ENCODE measurements around the gene NOS1AP. TPM values are rescaled to one million over a fixed set of nuclear protein-coding genes. Genes with fewer than 3 reads are reported as not detected.

The NOS1AP gene
- total RNA-seq, 1 experiment from 2014 or later, result 5.3 TPM

DNA sequence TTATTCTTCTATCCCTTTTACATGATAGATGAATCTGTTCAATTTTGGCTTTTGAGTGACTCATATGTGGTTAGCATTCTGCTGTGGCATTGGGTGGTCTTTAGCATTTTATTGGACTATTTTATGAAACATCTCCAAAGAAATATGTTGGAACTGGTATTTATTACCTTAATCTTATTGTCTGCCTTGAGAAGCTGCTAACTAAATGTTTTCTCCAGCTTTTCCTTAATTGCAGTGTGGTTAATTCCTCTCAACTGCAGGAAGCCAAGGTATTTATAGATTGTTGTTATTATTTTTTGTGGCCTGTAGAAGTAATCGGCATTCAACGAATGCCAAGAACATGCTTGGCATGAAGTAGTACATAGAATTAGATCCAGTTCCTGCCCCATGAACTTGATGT, 64.1 kb downstream of the NOS1AP start (continued):
- TF ChIP-seq, protein P1, sequence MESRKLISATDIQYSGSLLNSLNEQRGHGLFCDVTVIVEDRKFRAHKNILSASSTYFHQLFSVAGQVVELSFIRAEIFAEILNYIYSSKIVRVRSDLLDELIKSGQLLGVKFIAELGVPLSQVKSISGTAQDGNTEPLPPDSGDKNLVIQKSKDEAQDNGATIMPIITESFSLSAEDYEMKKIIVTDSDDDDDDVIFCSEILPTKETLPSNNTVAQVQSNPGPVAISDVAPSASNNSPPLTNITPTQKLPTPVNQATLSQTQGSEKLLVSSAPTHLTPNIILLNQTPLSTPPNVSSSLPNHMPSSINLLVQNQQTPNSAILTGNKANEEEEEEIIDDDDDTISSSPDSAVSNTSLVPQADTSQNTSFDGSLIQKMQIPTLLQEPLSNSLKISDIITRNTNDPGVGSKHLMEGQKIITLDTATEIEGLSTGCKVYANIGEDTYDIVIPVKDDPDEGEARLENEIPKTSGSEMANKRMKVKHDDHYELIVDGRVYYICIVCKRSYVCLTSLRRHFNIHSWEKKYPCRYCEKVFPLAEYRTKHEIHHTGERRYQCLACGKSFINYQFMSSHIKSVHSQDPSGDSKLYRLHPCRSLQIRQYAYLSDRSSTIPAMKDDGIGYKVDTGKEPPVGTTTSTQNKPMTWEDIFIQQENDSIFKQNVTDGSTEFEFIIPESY (IDR thresholded peaks at IDR 0.05; ENCODE audit: extremely low read depth, insufficient replicate concordance, low read length), result no peak

DNA sequence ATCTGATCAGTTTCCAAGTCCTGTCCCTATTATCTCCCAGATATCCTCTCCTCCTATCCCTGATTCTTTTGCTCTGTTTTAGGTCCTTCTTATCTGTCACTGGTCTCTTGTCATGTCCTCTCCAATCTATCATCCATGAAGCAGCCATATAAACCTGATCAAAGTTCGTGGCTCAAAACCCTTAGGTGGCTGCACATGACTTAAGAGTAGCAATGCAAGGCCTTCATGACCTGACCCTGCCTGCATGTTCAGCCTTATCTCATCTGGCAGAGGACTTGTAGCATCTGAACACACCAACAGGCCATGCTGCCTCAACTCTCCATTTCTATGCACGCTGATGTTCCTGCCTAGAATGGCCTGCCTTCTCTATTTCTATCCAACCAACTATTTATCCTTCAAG, 65.2 kb downstream of the NOS1AP start:
- ATAC-seq (no peak), DNase-seq (ENCODE audit: low read depth, low spot score) (no peak)
- H3K9me2 ChIP-seq (ENCODE audit: insufficient read depth), result no peaks in the 10 kb centered on the region
- no peak overlapping the region for H3K9ac ChIP-seq (ENCODE audit: low read length)
- ChIA-PET RAD21 (ENCODE audit: low non-redundant PET in 1 of 2, low total read pairs in 2 of 2, uncharacterized antibody in 2 of 2, unreplicated experiment in 2 of 2) (no interaction called here), POLR2A (no interaction called here), CTCF (no interaction called here)
- no peaks in the 10 kb centered on the region for H3K27me3 ChIP-seq (ENCODE audit: insufficient read depth, low read length)
- peaks cover 62 to 81% of the 10 kb centered on the region in 2 experiments for H3K4me1 ChIP-seq (ENCODE audit: control insufficient read depth in 1 of 2, insufficient read depth in 2 of 2, low read length in 2 of 2)
- H3K4me3 ChIP-seq (replicated peaks in 1 of 2; ENCODE audit: low read depth in 1 of 2, low read length in 2 of 2), result no peak overlapping the region
- no peaks in the 10 kb centered on the region for H3K79me2 ChIP-seq (ENCODE audit: insufficient read depth, low read length)
- H4K20me1 ChIP-seq (ENCODE audit: insufficient read depth), result no peaks in the 10 kb centered on the region
- no peak overlapping the region for H3K27ac ChIP-seq (ENCODE audit: low read depth, low read length)
- H3K9me3 ChIP-seq (ENCODE audit: control insufficient read depth in 1 of 2, insufficient read depth in 1 of 2, low read depth in 1 of 2, low read length in 2 of 2), result no peaks in the 10 kb centered on the region
- no peak overlapping the region for H3K4me2 ChIP-seq (ENCODE audit: low read length)
- no peak overlapping the region for H2AFZ ChIP-seq (ENCODE audit: low read depth, low read length, poor library complexity, severe bottlenecking)
- no TSS peak for BruUV-seq (replicated peaks)
- H3K36me3 ChIP-seq (ENCODE audit: control insufficient read depth in 1 of 2, insufficient read depth in 2 of 2, low read length in 2 of 2), result no peaks in the 10 kb centered on the region
- intact Hi-C loops (cut with micrococcal nuclease), result loop anchor here (5.0 kb wide), 1 partner anchor 62 kb away; no protein-coding TSS in a partner anchor
- no peak for TF ChIP-seq TCF7L2 (IDR thresholded peaks at IDR 0.05; ENCODE audit: borderline replicate concordance, extremely low read depth, insufficient read depth, insufficient read length)
- TF ChIP-seq POLR2AphosphoS5 (IDR thresholded peaks at IDR 0.05; ENCODE audit: low read depth, low read length), result no peak
- no peak for TF ChIP-seq FOSL1 (IDR thresholded peaks at IDR 0.05; ENCODE audit: low read depth)
- TF ChIP-seq YY1 (IDR thresholded peaks at IDR 0.05; ENCODE audit: extremely low read depth, insufficient replicate concordance, low read depth, low read length), result no peak
- TF ChIP-seq, protein P1 (IDR thresholded peaks at IDR 0.05; ENCODE audit: extremely low read depth, insufficient replicate concordance, low read length), result no peak
- TF ChIP-seq POLR2A (IDR thresholded peaks at IDR 0.05; ENCODE audit: borderline replicate concordance, extremely low read depth, insufficient read depth, insufficient read length), result no peak
- TF ChIP-seq ZNF274 (IDR thresholded peaks at IDR 0.05; ENCODE audit: low read depth, low read length), result no peak
- no peak for TF ChIP-seq EZH2phosphoT487 (IDR thresholded peaks at IDR 0.05; ENCODE audit: borderline replicate concordance)
- TF ChIP-seq SIN3A (IDR thresholded peaks at IDR 0.05; ENCODE audit: low read depth), result no peak
- TF ChIP-seq ELF1 (IDR thresholded peaks at IDR 0.05; ENCODE audit: borderline replicate concordance, low read depth), result no peak
- TF ChIP-seq, protein P2, sequence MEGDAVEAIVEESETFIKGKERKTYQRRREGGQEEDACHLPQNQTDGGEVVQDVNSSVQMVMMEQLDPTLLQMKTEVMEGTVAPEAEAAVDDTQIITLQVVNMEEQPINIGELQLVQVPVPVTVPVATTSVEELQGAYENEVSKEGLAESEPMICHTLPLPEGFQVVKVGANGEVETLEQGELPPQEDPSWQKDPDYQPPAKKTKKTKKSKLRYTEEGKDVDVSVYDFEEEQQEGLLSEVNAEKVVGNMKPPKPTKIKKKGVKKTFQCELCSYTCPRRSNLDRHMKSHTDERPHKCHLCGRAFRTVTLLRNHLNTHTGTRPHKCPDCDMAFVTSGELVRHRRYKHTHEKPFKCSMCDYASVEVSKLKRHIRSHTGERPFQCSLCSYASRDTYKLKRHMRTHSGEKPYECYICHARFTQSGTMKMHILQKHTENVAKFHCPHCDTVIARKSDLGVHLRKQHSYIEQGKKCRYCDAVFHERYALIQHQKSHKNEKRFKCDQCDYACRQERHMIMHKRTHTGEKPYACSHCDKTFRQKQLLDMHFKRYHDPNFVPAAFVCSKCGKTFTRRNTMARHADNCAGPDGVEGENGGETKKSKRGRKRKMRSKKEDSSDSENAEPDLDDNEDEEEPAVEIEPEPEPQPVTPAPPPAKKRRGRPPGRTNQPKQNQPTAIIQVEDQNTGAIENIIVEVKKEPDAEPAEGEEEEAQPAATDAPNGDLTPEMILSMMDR (IDR thresholded peaks at IDR 0.05 in 2 of 3, conservative IDR thresholded peaks at IDR 0.05 in 1 of 3; ENCODE audit: borderline replicate concordance in 1 of 3, insufficient read depth in 1 of 3, low read depth in 2 of 3, low read length in 2 of 3), result no peak
- no peak for TF ChIP-seq CBX3 (IDR thresholded peaks at IDR 0.05; ENCODE audit: low read depth)
- TF ChIP-seq, protein P3, sequence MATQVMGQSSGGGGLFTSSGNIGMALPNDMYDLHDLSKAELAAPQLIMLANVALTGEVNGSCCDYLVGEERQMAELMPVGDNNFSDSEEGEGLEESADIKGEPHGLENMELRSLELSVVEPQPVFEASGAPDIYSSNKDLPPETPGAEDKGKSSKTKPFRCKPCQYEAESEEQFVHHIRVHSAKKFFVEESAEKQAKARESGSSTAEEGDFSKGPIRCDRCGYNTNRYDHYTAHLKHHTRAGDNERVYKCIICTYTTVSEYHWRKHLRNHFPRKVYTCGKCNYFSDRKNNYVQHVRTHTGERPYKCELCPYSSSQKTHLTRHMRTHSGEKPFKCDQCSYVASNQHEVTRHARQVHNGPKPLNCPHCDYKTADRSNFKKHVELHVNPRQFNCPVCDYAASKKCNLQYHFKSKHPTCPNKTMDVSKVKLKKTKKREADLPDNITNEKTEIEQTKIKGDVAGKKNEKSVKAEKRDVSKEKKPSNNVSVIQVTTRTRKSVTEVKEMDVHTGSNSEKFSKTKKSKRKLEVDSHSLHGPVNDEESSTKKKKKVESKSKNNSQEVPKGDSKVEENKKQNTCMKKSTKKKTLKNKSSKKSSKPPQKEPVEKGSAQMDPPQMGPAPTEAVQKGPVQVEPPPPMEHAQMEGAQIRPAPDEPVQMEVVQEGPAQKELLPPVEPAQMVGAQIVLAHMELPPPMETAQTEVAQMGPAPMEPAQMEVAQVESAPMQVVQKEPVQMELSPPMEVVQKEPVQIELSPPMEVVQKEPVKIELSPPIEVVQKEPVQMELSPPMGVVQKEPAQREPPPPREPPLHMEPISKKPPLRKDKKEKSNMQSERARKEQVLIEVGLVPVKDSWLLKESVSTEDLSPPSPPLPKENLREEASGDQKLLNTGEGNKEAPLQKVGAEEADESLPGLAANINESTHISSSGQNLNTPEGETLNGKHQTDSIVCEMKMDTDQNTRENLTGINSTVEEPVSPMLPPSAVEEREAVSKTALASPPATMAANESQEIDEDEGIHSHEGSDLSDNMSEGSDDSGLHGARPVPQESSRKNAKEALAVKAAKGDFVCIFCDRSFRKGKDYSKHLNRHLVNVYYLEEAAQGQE (IDR thresholded peaks at IDR 0.05; ENCODE audit: low read depth), result no peak
- TF ChIP-seq, protein P4, sequence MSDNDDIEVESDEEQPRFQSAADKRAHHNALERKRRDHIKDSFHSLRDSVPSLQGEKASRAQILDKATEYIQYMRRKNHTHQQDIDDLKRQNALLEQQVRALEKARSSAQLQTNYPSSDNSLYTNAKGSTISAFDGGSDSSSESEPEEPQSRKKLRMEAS (IDR thresholded peaks at IDR 0.05), result no peak
- no peak for TF ChIP-seq SRF (IDR thresholded peaks at IDR 0.05; ENCODE audit: low read depth)
